GM12872 (cell line): ENCODE data around the gene GALNT10.
A peak's percentile ranks its signal among the peaks of the same experiment; 100 is the strongest.

ENCODE experiments used
- TF ChIP-seq, protein P1 (sequence below): IDR thresholded peaks from 3 replicates; pipeline ENCODE4 v1.5.1; 2011; ENCODE audit warnings: low read depth, mild to moderate bottlenecking, low read length, moderate library complexity; ENCODE audit not compliant: insufficient read depth

The GALNT10 gene

DNA sequence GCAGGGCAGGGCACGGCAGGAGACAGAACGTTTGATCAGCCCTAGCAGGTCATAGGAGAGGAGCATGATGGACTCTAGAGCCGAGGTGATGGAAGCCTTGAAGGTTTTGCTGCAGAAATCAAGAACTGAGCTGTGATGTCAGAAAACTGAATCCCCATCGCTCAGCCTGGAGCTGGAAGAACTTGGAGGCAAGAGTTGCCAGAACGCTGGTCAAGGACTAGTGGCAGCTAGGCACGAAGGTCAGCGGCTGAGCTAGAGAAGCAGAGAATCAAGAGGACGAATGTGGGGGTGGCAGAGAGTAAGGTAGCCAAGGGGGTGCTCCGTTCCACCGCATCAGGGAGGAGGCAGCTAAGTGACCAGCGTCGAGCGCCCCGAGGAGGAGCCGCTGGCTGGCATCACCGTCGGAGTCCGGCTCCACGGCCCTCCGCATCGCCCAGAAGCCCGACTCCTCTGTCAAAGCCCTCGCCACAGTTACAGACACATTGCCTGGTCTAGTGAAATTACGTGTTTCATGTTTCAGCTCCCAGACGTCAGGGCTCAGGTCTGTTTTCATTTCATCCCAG lies 1.2 kb upstream of the GALNT10 start:
- TF ChIP-seq, protein P1, sequence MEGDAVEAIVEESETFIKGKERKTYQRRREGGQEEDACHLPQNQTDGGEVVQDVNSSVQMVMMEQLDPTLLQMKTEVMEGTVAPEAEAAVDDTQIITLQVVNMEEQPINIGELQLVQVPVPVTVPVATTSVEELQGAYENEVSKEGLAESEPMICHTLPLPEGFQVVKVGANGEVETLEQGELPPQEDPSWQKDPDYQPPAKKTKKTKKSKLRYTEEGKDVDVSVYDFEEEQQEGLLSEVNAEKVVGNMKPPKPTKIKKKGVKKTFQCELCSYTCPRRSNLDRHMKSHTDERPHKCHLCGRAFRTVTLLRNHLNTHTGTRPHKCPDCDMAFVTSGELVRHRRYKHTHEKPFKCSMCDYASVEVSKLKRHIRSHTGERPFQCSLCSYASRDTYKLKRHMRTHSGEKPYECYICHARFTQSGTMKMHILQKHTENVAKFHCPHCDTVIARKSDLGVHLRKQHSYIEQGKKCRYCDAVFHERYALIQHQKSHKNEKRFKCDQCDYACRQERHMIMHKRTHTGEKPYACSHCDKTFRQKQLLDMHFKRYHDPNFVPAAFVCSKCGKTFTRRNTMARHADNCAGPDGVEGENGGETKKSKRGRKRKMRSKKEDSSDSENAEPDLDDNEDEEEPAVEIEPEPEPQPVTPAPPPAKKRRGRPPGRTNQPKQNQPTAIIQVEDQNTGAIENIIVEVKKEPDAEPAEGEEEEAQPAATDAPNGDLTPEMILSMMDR: no peak

- TF ChIP-seq, protein P1: peak; percentile 60; the same call in 2 of the 3 replicates
Observed at GRCh38 chr5:154189819-154190594, 526 bp upstream of the GALNT10 start.

- TF ChIP-seq, protein P1: no peak
Observed at GRCh38 chr5:154191467-154192261, 1.1 kb downstream of the GALNT10 start.

DNA sequence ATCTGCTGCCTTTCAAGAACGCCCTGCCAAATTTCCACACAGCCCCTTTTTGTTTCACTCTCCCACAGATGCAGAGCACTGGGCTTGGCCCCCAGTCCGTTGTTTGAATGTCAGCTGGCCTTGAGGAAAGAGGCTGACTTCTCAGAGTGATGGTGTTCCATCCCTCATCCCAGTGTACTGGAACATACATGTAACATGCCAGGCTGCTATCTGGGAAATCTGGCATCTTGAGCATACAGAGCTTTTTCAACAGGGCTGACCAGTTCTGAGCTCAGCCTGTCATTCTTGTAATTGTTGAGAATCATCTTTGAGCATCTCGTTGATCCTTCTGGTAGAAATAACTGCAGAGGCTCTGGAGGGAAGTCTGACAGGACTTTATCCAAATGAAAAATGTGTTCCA lies 2.8 kb downstream of the GALNT10 start:
- TF ChIP-seq, protein P1: no peak

DNA sequence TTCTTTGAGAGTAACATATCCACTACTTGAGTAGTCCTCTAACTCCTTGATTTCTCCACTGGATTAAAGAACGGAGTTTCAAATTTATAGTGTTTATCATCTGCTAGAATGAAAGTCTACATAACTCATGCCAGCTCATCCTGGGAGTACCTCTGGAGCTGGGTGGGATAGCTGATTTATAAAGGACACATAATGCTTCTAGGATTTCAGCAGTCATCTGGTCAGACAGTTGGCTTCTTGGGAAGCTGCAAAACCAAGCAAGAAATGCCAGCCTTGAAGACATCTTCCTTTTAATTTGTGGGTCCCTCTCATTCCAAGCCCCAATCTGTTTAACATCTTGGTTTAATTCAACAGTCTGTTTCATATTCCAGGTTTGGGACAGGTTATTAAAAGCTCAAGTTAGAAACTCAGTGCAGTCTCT lies 3.2 kb downstream of the GALNT10 start:
- TF ChIP-seq, protein P1: no peak

- TF ChIP-seq, protein P1: no peak
Observed at GRCh38 chr5:154194345-154195329, 4.1 kb downstream of the GALNT10 start.

- TF ChIP-seq, protein P1: no peak
Observed at GRCh38 chr5:154196281-154196680, 5.7 kb downstream of the GALNT10 start.
